HepG2 (cell line): ENCODE data around the gene SLC25A44. TPM values are rescaled to one million over a fixed set of nuclear protein-coding genes. Genes with fewer than 3 reads are reported as not detected.

ENCODE experiments used
- ATAC-seq: fragments of 200-7000 bp; cut with Tn5 transposase; 3 replicates; pipeline ENCODE4 v1.9.1; 2020; ENCODE audit warnings: mild to moderate bottlenecking, moderate library complexity
- BruUV-seq: library from RNA; stranded (reverse); fragments of 400-500 nt; replicated peaks from 2 replicates; lab custom pipeline; 2021; lab: Mats Ljungman, UMichigan
- CTCF ChIA-PET: fragments of 300-600 bp; formaldehyde crosslinking; extraction: SDS; loops from one replicate; lab custom pipeline; 2021; ENCODE audit warnings: low total read pairs, inconsistent platforms, low intra/inter-chr PET ratio; lab: Yijun Ruan, JAX
- POLR2A ChIA-PET: fragments of 350-600 bp; sonication (Branson Sonifier 250); formaldehyde crosslinking; loops from one replicate; lab custom pipeline; 2020; ENCODE audit warnings: antibody characterized with exemption, inconsistent platforms; lab: Yijun Ruan, JAX
- DNase-seq: peaks from one replicate; pipeline ENCODE4 v3.0.0-alpha.2; 2015; ENCODE audit warnings: low spot score
- FAIRE-seq: peaks from 3 replicates; lab custom pipeline; 2011; peaks lifted over from hg19 to GRCh38; lab: Jason Lieb, UNC
- H2AFZ ChIP-seq: one replicate; pipeline ENCODE4 v1.6.1; 2011; ENCODE audit warnings: low read length, inconsistent platforms
- H3K27ac ChIP-seq: fragments of 300-600 bp; 3 replicates; pipeline ENCODE4 v1.8.0; 2011; ENCODE audit warnings: mixed run types, mild to moderate bottlenecking, mixed read lengths, low read length, inconsistent platforms; ENCODE audit not compliant: insufficient read depth; ENCODE audit errors: extremely low read length
- H3K27me3 ChIP-seq, 2 experiments: fragments of 200-600 bp in 1 of 2; 2 replicates in 1 of 2; 3 replicates in 1 of 2; pipeline versions ENCODE4 v1.6.0 to v1.8.0; 2011; ENCODE audit warnings: low read length in 2 of 2, mild to moderate bottlenecking in 2 of 2, moderate library complexity in 2 of 2, inconsistent platforms in 1 of 2; ENCODE audit not compliant: insufficient read depth in 2 of 2, control insufficient read depth in 1 of 2
- H3K36me3 ChIP-seq, 2 experiments: fragments of 200-600 bp in 1 of 2; replicated peaks in 1 of 2; 2 replicates in 1 of 2; 3 replicates in 1 of 2; pipeline versions ENCODE4 v1.5.1 to v1.8.0; 2011; ENCODE audit warnings: low read length in 2 of 2, inconsistent platforms in 1 of 2; ENCODE audit not compliant: insufficient read depth in 2 of 2, control insufficient read depth in 1 of 2
- H3K4me1 ChIP-seq: 2 replicates; pipeline ENCODE4 v1.5.1; 2012; ENCODE audit warnings: low read length, inconsistent platforms; ENCODE audit not compliant: insufficient read depth
- H3K4me2 ChIP-seq: 2 replicates; pipeline ENCODE4 v1.6.0; 2011; ENCODE audit warnings: low read depth, low read length, inconsistent platforms
- H3K4me3 ChIP-seq, 3 experiments: fragments of 200-600 bp in 1 of 3; sonication (generic), shearing (Covaris generic) in 1 of 3; replicated peaks in 1 of 3; 2 replicates each; pipeline ENCODE4 v1.5.1; 2011 to 2016; ENCODE audit warnings: low read length in 3 of 3, inconsistent platforms in 2 of 3, low read depth in 2 of 3, mild to moderate bottlenecking in 2 of 3, control low read depth in 1 of 3, mixed read lengths in 1 of 3; ENCODE audit not compliant: insufficient read depth in 1 of 3
- H3K79me2 ChIP-seq: one replicate; pipeline ENCODE4 v1.6.1; 2011; ENCODE audit warnings: low read length, inconsistent platforms; ENCODE audit not compliant: insufficient read depth
- H3K9ac ChIP-seq: 2 replicates; pipeline ENCODE4 v1.6.0; 2011; ENCODE audit warnings: mild to moderate bottlenecking, low read depth, low read length, inconsistent platforms; ENCODE audit not compliant: insufficient read depth
- H3K9me3 ChIP-seq: 2 replicates; pipeline ENCODE4 v1.5.1; 2012; ENCODE audit warnings: mild to moderate bottlenecking, low read length
- H4K20me1 ChIP-seq: 2 replicates; pipeline ENCODE4 v1.6.0; 2011; ENCODE audit warnings: inconsistent platforms, mild to moderate bottlenecking, low read length, moderate library complexity; ENCODE audit not compliant: insufficient read depth
- CAMTA2 ChIP-seq: sonication (generic); formaldehyde crosslinking; IDR thresholded peaks from 2 replicates; pipeline ENCODE4 v1.4.0; 2020; ENCODE audit warnings: mild to moderate bottlenecking, missing genetic modification reagents, borderline replicate concordance
- SOX6 ChIP-seq, 2 experiments: fragments of 450-650 bp in 1 of 2; sonication (generic) in 1 of 2; formaldehyde crosslinking in 1 of 2; IDR thresholded peaks; 2 replicates each; pipeline versions ENCODE4 v1.4.0 to v1.6.1; 2017 to 2020; ENCODE audit warnings: antibody characterized with exemption in 1 of 2, mild to moderate bottlenecking in 1 of 2, missing genetic modification reagents in 1 of 2
- TCF12 ChIP-seq, 2 experiments: fragments of 450-650 bp in 1 of 2; sonication (generic) in 1 of 2; formaldehyde crosslinking in 1 of 2; IDR thresholded peaks; 2 replicates each; pipeline versions ENCODE4 v1.6.1 to v1.8.0; 2017 to 2022; ENCODE audit warnings: antibody characterized with exemption in 1 of 2, mild to moderate bottlenecking in 1 of 2, missing genetic modification reagents in 1 of 2, moderate library complexity in 1 of 2
- ZFP1 ChIP-seq: IDR thresholded peaks from 2 replicates; pipeline ENCODE4 v1.6.1; 2016
- ZFY ChIP-seq: sonication (generic); formaldehyde crosslinking; IDR thresholded peaks from 2 replicates; pipeline ENCODE4 v1.4.0; 2020; ENCODE audit warnings: missing genetic modification reagents
- ZNF230 ChIP-seq: sonication (generic); formaldehyde crosslinking; IDR thresholded peaks from 2 replicates; pipeline ENCODE4 v1.4.0; 2020; ENCODE audit warnings: mild to moderate bottlenecking, missing genetic modification reagents
- ZNF430 ChIP-seq: sonication (generic); formaldehyde crosslinking; IDR thresholded peaks from 2 replicates; pipeline ENCODE4 v1.9.0; 2021; ENCODE audit warnings: mild to moderate bottlenecking, missing genetic modification reagents
- ZNF883 ChIP-seq: sonication (generic); formaldehyde crosslinking; IDR thresholded peaks from 2 replicates; pipeline ENCODE4 v1.5.1; 2020; ENCODE audit warnings: mild to moderate bottlenecking, missing genetic modification reagents; ENCODE audit errors: not compliant biosample characterization
- WGBS: methylation state at CpG from one replicate; pipeline ENCODE4 v1.1.6; 2017; ENCODE audit warnings: low lambda C conversion rate; 5-methylcytosine and 5-hydroxymethylcytosine counted together
- in situ Hi-C: cut with HindIII; loops from 2 replicates; pipeline ENCODE4 v1.10.0; 2017; ENCODE audit warnings: low pct_unique_long_range_greater_than_20kb; ENCODE audit not compliant: extremely low pct_ligation_motif_present
- intact Hi-C: fragments of 100-400 bp; cut with micrococcal nuclease; formaldehyde crosslinking; loops from one replicate; pipeline ENCODE4 v1.10.0; 2022; ENCODE audit not compliant: unreplicated experiment
- polyA plus RNA-seq, 8 experiments: library from polyadenylated mRNA; depleted of rRNA in 3 of 8; stranded (reverse) in 7 of 8; unstranded in 1 of 8; fragments of >200 nt; fragmentation: Illumina TruSeq in 4 of 8; extraction: Trizol in 4 of 8; gene quantifications; 2 replicates each; pipeline versions ENCODE4 v1.2.1 to v1.2.3, GENCODE V29; 2011 to 2016; ENCODE audit warnings: low read depth in 4 of 8, missing spikeins in 1 of 8, mixed read lengths in 1 of 8; ENCODE audit not compliant: insufficient read depth in 1 of 8
- total RNA-seq, 5 experiments: library from RNA; depleted of rRNA; stranded (reverse); fragments of >200 nt; fragmentation: Illumina TruSeq; extraction: Trizol; gene quantifications; 2 replicates each; pipeline ENCODE4 v1.2.3, GENCODE V29; 2016; ENCODE audit warnings: low read depth in 1 of 5
- TF ChIP-seq, protein P1 (sequence below): sonication (generic); formaldehyde crosslinking; IDR thresholded peaks from 2 replicates; pipeline ENCODE4 v1.4.0; 2020; ENCODE audit warnings: mild to moderate bottlenecking, missing genetic modification reagents
- TF ChIP-seq, protein P2 (sequence below): sonication (generic); formaldehyde crosslinking; IDR thresholded peaks from 2 replicates; pipeline ENCODE4 v1.4.0; 2020; ENCODE audit warnings: missing genetic modification reagents
- TF ChIP-seq, protein P3 (sequence below): IDR thresholded peaks from 2 replicates; pipeline ENCODE4 v1.6.1; 2016; ENCODE audit warnings: mild to moderate bottlenecking

SLC25A44 gene
- total and polyA plus RNA-seq, 2 of the 13 experiments (the other 11 are each of a cell fraction or from before 2014, with no cell fraction given) = 10.7 to 13.4 TPM

DNA sequence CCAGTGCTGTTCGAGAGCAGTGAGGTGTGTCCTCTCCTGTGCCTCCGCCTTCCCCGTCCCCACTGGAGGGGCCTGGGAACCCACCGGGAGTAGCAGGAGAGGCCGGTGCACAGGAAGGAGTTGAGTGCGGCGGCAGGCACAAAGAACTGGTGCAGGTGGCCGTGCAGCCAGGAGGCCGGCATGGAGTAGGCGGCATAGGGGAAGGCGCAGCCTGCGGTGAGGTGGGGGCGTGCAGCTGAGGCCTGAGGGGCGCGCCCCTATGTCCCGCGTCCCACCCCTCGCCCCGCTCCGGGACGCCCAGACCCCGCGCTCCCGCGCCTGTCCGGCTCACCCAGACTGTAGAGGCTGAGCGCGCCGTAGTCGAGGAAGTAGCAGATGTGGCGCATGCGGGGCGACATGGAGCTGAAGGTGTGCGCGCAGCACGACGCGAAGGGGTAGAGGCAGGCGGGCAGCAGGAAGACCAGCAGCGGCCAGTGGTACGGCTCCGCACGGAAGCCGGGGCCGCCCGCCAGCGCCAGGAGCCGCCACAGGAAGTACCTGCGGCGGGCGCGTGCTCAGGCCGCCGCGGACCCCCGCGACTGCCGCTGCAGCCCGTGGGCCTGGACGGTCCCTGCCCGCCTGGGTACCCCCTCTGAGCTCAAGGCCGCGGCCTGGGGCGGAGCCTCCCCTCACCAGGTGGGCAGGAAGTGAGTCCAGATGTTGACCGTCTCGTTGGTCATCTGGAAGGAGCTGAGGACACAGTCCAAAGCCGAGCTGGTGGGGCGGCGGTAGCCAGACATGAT is 51.7 kb downstream of the SLC25A44 start:
- no peak for DNase-seq
- peak; percentile 37 for ATAC-seq
- peak overlapping the region; percentile 53 for H3K9ac ChIP-seq
- TF ChIP-seq, protein P1, sequence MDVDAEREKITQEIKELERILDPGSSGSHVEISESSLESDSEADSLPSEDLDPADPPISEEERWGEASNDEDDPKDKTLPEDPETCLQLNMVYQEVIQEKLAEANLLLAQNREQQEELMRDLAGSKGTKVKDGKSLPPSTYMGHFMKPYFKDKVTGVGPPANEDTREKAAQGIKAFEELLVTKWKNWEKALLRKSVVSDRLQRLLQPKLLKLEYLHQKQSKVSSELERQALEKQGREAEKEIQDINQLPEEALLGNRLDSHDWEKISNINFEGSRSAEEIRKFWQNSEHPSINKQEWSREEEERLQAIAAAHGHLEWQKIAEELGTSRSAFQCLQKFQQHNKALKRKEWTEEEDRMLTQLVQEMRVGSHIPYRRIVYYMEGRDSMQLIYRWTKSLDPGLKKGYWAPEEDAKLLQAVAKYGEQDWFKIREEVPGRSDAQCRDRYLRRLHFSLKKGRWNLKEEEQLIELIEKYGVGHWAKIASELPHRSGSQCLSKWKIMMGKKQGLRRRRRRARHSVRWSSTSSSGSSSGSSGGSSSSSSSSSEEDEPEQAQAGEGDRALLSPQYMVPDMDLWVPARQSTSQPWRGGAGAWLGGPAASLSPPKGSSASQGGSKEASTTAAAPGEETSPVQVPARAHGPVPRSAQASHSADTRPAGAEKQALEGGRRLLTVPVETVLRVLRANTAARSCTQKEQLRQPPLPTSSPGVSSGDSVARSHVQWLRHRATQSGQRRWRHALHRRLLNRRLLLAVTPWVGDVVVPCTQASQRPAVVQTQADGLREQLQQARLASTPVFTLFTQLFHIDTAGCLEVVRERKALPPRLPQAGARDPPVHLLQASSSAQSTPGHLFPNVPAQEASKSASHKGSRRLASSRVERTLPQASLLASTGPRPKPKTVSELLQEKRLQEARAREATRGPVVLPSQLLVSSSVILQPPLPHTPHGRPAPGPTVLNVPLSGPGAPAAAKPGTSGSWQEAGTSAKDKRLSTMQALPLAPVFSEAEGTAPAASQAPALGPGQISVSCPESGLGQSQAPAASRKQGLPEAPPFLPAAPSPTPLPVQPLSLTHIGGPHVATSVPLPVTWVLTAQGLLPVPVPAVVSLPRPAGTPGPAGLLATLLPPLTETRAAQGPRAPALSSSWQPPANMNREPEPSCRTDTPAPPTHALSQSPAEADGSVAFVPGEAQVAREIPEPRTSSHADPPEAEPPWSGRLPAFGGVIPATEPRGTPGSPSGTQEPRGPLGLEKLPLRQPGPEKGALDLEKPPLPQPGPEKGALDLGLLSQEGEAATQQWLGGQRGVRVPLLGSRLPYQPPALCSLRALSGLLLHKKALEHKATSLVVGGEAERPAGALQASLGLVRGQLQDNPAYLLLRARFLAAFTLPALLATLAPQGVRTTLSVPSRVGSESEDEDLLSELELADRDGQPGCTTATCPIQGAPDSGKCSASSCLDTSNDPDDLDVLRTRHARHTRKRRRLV = no peak
- 0 out of 2 replicates have a peak, but pooled peaks have one; percentile 62 for TF ChIP-seq CAMTA2 (CRISPR knock-in tag)
- peak; percentile 80 for TF ChIP-seq ZNF883 (CRISPR knock-in tag)
- peak; percentile 61 for TF ChIP-seq ZNF430 (CRISPR knock-in tag)
- TF ChIP-seq, protein P2, sequence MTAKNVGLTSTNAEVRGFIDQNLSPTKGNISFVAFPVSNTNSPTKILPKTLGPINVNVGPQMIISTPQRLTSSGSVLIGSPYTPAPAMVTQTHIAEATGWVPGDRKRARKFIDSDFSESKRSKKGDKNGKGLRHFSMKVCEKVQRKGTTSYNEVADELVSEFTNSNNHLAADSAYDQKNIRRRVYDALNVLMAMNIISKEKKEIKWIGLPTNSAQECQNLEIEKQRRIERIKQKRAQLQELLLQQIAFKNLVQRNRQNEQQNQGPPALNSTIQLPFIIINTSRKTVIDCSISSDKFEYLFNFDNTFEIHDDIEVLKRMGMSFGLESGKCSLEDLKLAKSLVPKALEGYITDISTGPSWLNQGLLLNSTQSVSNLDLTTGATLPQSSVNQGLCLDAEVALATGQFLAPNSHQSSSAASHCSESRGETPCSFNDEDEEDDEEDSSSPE (CRISPR knock-in tag) = peak; percentile 49; the same call in 1 of the 2 replicates
- TF ChIP-seq SOX6 (IDR thresholded peaks at IDR 0.05) = no peak
- TF ChIP-seq SOX6 (CRISPR knock-in tag; IDR thresholded peaks at IDR 0.05) = 0 out of 2 replicates have a peak, but pooled peaks have one; percentile 8
- no peak for TF ChIP-seq TCF12 (IDR thresholded peaks at IDR 0.05)
- peak; percentile 51; the same call in 1 of the 2 replicates for TF ChIP-seq TCF12 (CRISPR knock-in tag; IDR thresholded peaks at IDR 0.05)
- TF ChIP-seq ZFP1 (CRISPR knock-in tag) = no peak
- TF ChIP-seq ZFY (CRISPR knock-in tag) = peak; percentile 60
- TF ChIP-seq, protein P3, sequence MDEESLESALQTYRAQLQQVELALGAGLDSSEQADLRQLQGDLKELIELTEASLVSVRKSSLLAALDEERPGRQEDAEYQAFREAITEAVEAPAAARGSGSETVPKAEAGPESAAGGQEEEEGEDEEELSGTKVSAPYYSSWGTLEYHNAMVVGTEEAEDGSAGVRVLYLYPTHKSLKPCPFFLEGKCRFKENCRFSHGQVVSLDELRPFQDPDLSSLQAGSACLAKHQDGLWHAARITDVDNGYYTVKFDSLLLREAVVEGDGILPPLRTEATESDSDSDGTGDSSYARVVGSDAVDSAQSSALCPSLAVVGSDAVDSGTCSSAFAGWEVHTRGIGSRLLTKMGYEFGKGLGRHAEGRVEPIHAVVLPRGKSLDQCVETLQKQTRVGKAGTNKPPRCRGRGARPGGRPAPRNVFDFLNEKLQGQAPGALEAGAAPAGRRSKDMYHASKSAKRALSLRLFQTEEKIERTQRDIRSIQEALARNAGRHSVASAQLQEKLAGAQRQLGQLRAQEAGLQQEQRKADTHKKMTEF (CRISPR knock-in tag) = peak; percentile 41; the same call in 1 of the 2 replicates
- no peak for TF ChIP-seq ZNF230 (CRISPR knock-in tag)

More for the DNA sequence above, 51.7 kb downstream of the SLC25A44 start:
- H3K36me3 ChIP-seq = peaks cover 6 to 13% of the 10 kb centered on the region in 2 experiments; a peak in 4 of 5 replicates
- POLR2A ChIA-PET = interaction anchor here (0.8 to 1.5 kb wide), 4 partner anchors 11 to 37 kb away, joined by 3 to 7 read pairs (median 3); partner anchors contain the start of gene SMG5
- FAIRE-seq = no peak
- intact Hi-C loops = no loop called here
- H4K20me1 ChIP-seq = no peaks in the 10 kb centered on the region
- no TSS peak for BruUV-seq
- no peaks in the 10 kb centered on the region for H3K79me2 ChIP-seq
- H3K4me1 ChIP-seq = peaks cover 34% of the 10 kb centered on the region
- WGBS = 43% methylated on average over 12 of the region's 69 CpGs
- CTCF ChIA-PET = no interaction called here
- H3K4me2 ChIP-seq = peak overlapping the region; percentile 92
- H2AFZ ChIP-seq = no peak overlapping the region
- no peak overlapping the region for H3K27ac ChIP-seq
- in situ Hi-C loops = no loop called here
- no peaks in the 10 kb centered on the region for H3K9me3 ChIP-seq
- peak overlapping the region; percentile 28 to 65 (median 30); a peak in 4 of 6 replicates for H3K4me3 ChIP-seq
- no peaks in the 10 kb centered on the region for H3K27me3 ChIP-seq
